ENCODE measurements around the gene VPS8. TPM values are rescaled to one million over a fixed set of nuclear protein-coding genes. Genes with fewer than 3 reads are reported as not detected.

Gene VPS8
- total and polyA plus RNA-seq, 4 donors: 4.2 to 34.9 (median 22.9) TPM

DNA sequence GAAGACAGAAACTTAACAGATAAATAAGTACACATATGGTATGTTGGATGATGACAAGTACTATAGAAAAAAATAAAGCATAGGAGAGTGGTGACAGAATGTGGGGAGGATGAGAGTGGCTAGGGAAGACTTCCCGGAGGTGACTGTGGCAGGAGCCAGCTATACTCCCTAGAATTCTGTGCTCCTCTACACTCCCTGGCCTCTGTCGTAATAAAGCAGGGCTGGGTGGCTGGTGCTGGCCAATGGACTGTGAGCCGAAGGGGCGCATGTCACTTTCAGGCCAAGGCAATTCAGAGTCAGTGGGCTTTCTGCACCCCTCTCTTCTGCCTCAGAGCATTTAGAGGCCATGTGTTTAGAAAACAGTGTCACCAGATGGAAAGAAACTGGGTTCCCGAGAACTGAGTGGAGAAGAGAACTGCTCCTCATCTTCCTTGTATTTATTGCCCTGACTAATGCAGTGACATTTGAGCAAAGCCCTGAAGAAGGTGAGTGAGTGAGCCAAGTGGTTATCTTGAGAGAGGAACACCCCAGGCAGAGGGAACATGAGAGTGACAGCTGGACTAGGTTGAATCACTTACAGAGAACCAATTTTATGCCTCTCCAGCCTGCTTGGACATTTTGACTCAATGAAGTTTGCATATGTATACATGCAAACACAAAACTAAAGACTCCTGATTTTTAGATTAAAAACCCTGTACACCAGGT, 5.2 kb upstream of the VPS8 start:
- no peak overlapping the region for H3K27ac ChIP-seq (ENCODE audit: low read depth in 1 of 2, low read length in 2 of 2)
- TF ChIP-seq FOXA2 (IDR thresholded peaks at IDR 0.05): no peak
- TF ChIP-seq HNF4G (IDR thresholded peaks at IDR 0.05): no peak
- TF ChIP-seq SP1 (IDR thresholded peaks at IDR 0.05): no peak
- TF ChIP-seq, protein P1, sequence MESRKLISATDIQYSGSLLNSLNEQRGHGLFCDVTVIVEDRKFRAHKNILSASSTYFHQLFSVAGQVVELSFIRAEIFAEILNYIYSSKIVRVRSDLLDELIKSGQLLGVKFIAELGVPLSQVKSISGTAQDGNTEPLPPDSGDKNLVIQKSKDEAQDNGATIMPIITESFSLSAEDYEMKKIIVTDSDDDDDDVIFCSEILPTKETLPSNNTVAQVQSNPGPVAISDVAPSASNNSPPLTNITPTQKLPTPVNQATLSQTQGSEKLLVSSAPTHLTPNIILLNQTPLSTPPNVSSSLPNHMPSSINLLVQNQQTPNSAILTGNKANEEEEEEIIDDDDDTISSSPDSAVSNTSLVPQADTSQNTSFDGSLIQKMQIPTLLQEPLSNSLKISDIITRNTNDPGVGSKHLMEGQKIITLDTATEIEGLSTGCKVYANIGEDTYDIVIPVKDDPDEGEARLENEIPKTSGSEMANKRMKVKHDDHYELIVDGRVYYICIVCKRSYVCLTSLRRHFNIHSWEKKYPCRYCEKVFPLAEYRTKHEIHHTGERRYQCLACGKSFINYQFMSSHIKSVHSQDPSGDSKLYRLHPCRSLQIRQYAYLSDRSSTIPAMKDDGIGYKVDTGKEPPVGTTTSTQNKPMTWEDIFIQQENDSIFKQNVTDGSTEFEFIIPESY (IDR thresholded peaks at IDR 0.05): no peak
- TF ChIP-seq, protein P2, sequence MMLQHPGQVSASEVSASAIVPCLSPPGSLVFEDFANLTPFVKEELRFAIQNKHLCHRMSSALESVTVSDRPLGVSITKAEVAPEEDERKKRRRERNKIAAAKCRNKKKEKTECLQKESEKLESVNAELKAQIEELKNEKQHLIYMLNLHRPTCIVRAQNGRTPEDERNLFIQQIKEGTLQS (IDR thresholded peaks at IDR 0.05): no peak
- TF ChIP-seq FOXA1 (IDR thresholded peaks at IDR 0.05): no peak
- TF ChIP-seq EGR1 (IDR thresholded peaks at IDR 0.05; ENCODE audit: low read depth in 2 of 2): no peak
- no peak for TF ChIP-seq YY1 (IDR thresholded peaks at IDR 0.05)
- no peak for TF ChIP-seq RXRA (IDR thresholded peaks at IDR 0.05)
- 89% methylated on average over 5 of the region's 5 CpGs for WGBS

DNA sequence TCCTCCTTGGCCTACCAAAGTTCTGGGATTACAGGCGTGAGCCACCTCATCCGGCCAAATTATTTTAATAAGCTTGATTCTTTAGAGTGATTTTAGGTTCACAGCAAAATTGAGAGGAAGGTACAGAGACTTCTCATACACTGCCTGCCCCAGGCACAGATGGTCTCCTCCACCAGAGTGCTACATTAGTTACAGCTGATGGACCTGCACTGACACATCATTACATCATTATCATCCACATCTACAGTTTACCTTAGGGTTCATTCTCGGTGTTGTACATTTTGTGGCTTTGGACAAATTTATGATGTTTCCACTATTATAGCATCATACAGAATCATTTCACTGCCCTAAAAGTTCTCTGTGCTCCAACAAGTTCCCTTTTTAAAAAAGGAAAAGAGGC, 4.4 kb upstream of the VPS8 start:
- Histone ChIP-seq H3K27me3 (ENCODE audit: control insufficient read depth in 4 of 4, insufficient read depth in 4 of 4, low read length in 3 of 4) (no peaks in the 10 kb centered on the region), H3K36me3 (ENCODE audit: control insufficient read depth in 4 of 4, insufficient read depth in 3 of 4, low read depth in 1 of 4, low read length in 3 of 4) (no peaks in the 10 kb centered on the region), H3K27ac (ENCODE audit: low read depth in 1 of 2, low read length in 2 of 2) (no peak overlapping the region), H3K9ac (ENCODE audit: low read depth in 1 of 2, low read length in 2 of 2) (no peak overlapping the region), H3K4me3 (ENCODE audit: low read depth in 1 of 3, low read length in 3 of 3) (no peak overlapping the region), H3K9me3 (ENCODE audit: control insufficient read depth in 4 of 4, low read length in 3 of 4) (no peaks in the 10 kb centered on the region), H3K4me1 (ENCODE audit: control insufficient read depth in 4 of 4, insufficient read depth in 4 of 4, low read length in 3 of 4) (peaks cover 0 to 22% (median 18%) of the 10 kb centered on the region in 4 donors)
- TF ChIP-seq, protein P3, sequence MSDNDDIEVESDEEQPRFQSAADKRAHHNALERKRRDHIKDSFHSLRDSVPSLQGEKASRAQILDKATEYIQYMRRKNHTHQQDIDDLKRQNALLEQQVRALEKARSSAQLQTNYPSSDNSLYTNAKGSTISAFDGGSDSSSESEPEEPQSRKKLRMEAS (IDR thresholded peaks at IDR 0.05): no peak
- TF ChIP-seq GABPA (IDR thresholded peaks at IDR 0.05 in 1 of 2, conservative IDR thresholded peaks at IDR 0.05 in 1 of 2) (no peak), NR2F2 (IDR thresholded peaks at IDR 0.05) (no peak), SP1 (IDR thresholded peaks at IDR 0.05) (no peak), JUND (IDR thresholded peaks at IDR 0.05) (no peak), FOXA1 (IDR thresholded peaks at IDR 0.05) (no peak), HNF4A (conservative IDR thresholded peaks at IDR 0.05) (no peak), FOXA2 (IDR thresholded peaks at IDR 0.05) (no peak), RXRA (IDR thresholded peaks at IDR 0.05) (no peak), EGR1 (IDR thresholded peaks at IDR 0.05; ENCODE audit: low read depth in 2 of 2) (no peak), TAF1 (conservative IDR thresholded peaks at IDR 0.05) (no peak), YY1 (IDR thresholded peaks at IDR 0.05) (no peak), HNF4G (IDR thresholded peaks at IDR 0.05) (no peak), RAD21 (IDR thresholded peaks at IDR 0.05) (no peak)
- TF ChIP-seq, protein P1 (IDR thresholded peaks at IDR 0.05): no peak
- TF ChIP-seq, protein P2 (IDR thresholded peaks at IDR 0.05): no peak
- TF ChIP-seq, protein P4, sequence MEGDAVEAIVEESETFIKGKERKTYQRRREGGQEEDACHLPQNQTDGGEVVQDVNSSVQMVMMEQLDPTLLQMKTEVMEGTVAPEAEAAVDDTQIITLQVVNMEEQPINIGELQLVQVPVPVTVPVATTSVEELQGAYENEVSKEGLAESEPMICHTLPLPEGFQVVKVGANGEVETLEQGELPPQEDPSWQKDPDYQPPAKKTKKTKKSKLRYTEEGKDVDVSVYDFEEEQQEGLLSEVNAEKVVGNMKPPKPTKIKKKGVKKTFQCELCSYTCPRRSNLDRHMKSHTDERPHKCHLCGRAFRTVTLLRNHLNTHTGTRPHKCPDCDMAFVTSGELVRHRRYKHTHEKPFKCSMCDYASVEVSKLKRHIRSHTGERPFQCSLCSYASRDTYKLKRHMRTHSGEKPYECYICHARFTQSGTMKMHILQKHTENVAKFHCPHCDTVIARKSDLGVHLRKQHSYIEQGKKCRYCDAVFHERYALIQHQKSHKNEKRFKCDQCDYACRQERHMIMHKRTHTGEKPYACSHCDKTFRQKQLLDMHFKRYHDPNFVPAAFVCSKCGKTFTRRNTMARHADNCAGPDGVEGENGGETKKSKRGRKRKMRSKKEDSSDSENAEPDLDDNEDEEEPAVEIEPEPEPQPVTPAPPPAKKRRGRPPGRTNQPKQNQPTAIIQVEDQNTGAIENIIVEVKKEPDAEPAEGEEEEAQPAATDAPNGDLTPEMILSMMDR (IDR thresholded peaks at IDR 0.05; ENCODE audit: low read depth, low read length, missing input control): no peak
- TF ChIP-seq, protein P5, sequence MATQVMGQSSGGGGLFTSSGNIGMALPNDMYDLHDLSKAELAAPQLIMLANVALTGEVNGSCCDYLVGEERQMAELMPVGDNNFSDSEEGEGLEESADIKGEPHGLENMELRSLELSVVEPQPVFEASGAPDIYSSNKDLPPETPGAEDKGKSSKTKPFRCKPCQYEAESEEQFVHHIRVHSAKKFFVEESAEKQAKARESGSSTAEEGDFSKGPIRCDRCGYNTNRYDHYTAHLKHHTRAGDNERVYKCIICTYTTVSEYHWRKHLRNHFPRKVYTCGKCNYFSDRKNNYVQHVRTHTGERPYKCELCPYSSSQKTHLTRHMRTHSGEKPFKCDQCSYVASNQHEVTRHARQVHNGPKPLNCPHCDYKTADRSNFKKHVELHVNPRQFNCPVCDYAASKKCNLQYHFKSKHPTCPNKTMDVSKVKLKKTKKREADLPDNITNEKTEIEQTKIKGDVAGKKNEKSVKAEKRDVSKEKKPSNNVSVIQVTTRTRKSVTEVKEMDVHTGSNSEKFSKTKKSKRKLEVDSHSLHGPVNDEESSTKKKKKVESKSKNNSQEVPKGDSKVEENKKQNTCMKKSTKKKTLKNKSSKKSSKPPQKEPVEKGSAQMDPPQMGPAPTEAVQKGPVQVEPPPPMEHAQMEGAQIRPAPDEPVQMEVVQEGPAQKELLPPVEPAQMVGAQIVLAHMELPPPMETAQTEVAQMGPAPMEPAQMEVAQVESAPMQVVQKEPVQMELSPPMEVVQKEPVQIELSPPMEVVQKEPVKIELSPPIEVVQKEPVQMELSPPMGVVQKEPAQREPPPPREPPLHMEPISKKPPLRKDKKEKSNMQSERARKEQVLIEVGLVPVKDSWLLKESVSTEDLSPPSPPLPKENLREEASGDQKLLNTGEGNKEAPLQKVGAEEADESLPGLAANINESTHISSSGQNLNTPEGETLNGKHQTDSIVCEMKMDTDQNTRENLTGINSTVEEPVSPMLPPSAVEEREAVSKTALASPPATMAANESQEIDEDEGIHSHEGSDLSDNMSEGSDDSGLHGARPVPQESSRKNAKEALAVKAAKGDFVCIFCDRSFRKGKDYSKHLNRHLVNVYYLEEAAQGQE (IDR thresholded peaks at IDR 0.05): no peak
- DNase-seq (ENCODE audit: low spot score): no peak
- WGBS: 94% methylated on average over 3 of the region's 3 CpGs

More for the DNA sequence above, 5.2 kb upstream of the VPS8 start:
- H3K36me3 ChIP-seq (ENCODE audit: control insufficient read depth in 4 of 4, insufficient read depth in 3 of 4, low read depth in 1 of 4, low read length in 3 of 4): no peaks in the 10 kb centered on the region
- peaks cover 0 to 18% (median 16%) of the 10 kb centered on the region in 4 donors for H3K4me1 ChIP-seq (ENCODE audit: control insufficient read depth in 4 of 4, insufficient read depth in 4 of 4, low read length in 3 of 4)
- H3K9me3 ChIP-seq (ENCODE audit: control insufficient read depth in 4 of 4, low read length in 3 of 4): no peaks in the 10 kb centered on the region
- H3K4me3 ChIP-seq (ENCODE audit: low read depth in 1 of 3, low read length in 3 of 3): no peak overlapping the region
- no peak for DNase-seq (ENCODE audit: low spot score)
- no peak overlapping the region for H3K9ac ChIP-seq (ENCODE audit: low read depth in 1 of 2, low read length in 2 of 2)
- no peaks in the 10 kb centered on the region for H3K27me3 ChIP-seq (ENCODE audit: control insufficient read depth in 4 of 4, insufficient read depth in 4 of 4, low read length in 3 of 4)

Data from liver (tissue), 9 donors.